Body of pancreas (tissue), 4 donors: ENCODE measurements around the gene TOB1.

ENCODE experiments used
- CTCF ChIP-seq, 7 experiments: fragments of 450-650 bp in 4 of 7; fragments of 200-600 bp in 3 of 7; sonication (generic) in 3 of 7; IDR thresholded peaks; one replicate each; pipeline ENCODE4 v1.5.1; 2016 to 2019; ENCODE audit warnings: antibody characterized with exemption in 7 of 7
- POLR2A ChIP-seq, 3 donors: fragments of 450-650 bp; IDR thresholded peaks; one replicate each; pipeline ENCODE4 v1.6.1; 2016; ENCODE audit warnings: antibody characterized with exemption in 3 of 3, mild to moderate bottlenecking in 2 of 3

GRCh38 chr17:50861822-50862528 is 4.2 kb downstream of the TOB1 start:
- TF ChIP-seq CTCF (IDR thresholded peaks at IDR 0.05) (no peak), POLR2A (IDR thresholded peaks at IDR 0.05) (peak in 1 of 3 donors; percentile 8)
